Effector memory CD8-positive, alpha-beta T cell (primary cell): Measurements from ENCODE around the gene TMEM143.

Source experiments
- ATAC-seq: fragments of 150-1000 bp; cut with Tn5 transposase; replicated peaks from 2 replicates; pipeline ENCODE4 v1.10.0; 2021; ENCODE audit warnings: mild to moderate bottlenecking, moderate library complexity
- DNase-seq, 3 experiments: peaks; one replicate each; pipeline ENCODE4 v3.0.0; 2021
- H3K27ac Mint-ChIP-seq, 2 donors: one replicate each; pipeline ENCODE4 v1.8.0; 2022; ENCODE audit warnings: mild to moderate bottlenecking in 2 of 2, mixed read lengths in 2 of 2, moderate library complexity in 2 of 2
- H3K27me3 Mint-ChIP-seq, 2 donors: one replicate each; pipeline ENCODE4 v1.8.0; 2022; ENCODE audit warnings: mixed read lengths in 2 of 2
- H3K36me3 Mint-ChIP-seq: one replicate; pipeline ENCODE4 v1.8.0; 2022; ENCODE audit warnings: mild to moderate bottlenecking, moderate library complexity, mixed read lengths; ENCODE audit not compliant: insufficient read depth
- H3K4me1 Mint-ChIP-seq, 2 donors: one replicate each; pipeline ENCODE4 v1.8.0; 2022; ENCODE audit warnings: low read depth in 2 of 2, mixed read lengths in 2 of 2
- H3K4me3 Mint-ChIP-seq, 2 donors: one replicate each; pipeline ENCODE4 v1.8.0; 2022; ENCODE audit warnings: mild to moderate bottlenecking in 2 of 2, mixed read lengths in 2 of 2, moderate library complexity in 2 of 2
- H3K9me3 Mint-ChIP-seq, 2 donors: one replicate each; pipeline ENCODE4 v1.8.0; 2022; ENCODE audit warnings: mixed read lengths in 2 of 2

Gene TMEM143

DNA sequence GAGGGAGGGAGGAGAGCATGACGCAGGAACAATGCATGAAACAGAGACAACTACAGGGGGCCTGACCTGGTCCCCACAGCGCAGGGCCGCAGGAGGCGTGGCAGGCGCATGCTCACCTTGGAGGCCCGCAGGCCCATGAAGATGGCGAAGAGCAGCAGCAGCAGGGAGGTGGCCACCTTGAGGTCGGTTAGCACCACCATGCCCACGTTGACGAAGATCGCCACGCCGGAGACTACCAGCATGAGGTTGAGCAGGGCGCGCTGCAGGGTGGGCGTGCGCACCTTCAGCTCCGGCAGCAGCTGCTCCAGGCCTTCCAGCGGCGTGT is 21.4 kb downstream of the TMEM143 start:
- no peaks in the 10 kb centered on the region for H3K9me3 Mint-ChIP-seq
- H3K27ac Mint-ChIP-seq: no peak overlapping the region
- H3K4me1 Mint-ChIP-seq: no peaks in the 10 kb centered on the region
- H3K36me3 Mint-ChIP-seq: peaks cover 3% of the 10 kb centered on the region
- no peak for ATAC-seq
- DNase-seq: no peak
- no peaks in the 10 kb centered on the region for H3K27me3 Mint-ChIP-seq
- no peak overlapping the region for H3K4me3 Mint-ChIP-seq

DNA sequence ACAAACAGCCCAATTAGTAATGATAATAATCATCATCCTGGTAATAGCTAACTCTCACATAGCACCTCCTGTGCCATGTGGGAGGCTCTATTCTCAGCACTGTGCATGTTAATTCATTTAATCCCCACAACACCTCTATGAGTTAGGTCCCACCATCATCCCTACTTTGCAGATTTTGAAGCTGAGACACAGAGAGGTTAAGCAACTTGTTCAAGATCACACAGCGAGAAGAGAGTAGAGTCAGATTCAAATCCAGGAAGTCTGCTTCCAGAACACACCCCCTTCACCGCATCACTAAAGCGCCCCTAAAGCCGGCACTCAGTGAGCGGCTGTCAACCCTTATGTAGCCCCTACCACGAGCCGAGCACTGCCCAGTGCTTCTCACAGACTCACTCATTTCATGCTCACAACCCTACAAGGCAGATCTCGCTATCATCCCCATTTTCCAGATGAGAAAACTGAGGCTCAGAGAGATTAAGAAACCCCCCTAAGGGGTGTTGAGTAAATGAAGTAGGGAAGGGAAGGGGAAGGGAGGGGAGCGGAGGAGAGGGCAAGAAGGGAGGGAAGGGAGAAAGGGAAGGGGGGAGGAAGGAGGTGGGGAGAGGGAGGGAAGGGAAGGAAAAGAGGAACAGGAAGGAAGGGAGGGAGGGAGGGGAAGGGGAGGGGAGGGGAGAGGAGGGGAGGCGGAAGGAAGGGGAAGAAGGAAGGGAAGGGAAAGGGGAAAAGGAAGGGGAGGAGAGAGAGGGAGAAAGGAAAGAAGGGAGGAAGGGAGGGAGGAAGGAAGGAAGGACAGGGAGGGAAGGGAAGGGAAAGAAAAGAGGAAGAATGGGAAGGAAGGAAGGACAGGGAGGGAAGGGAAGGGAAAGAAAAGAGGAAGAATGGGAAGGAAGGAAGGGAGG is 22.0 kb downstream of the TMEM143 start:
- H3K4me3 Mint-ChIP-seq: no peak overlapping the region
- no peaks in the 10 kb centered on the region for H3K9me3 Mint-ChIP-seq
- ATAC-seq (no peak), DNase-seq (no peak)
- H3K27ac Mint-ChIP-seq: no peak overlapping the region
- peaks cover 3% of the 10 kb centered on the region for H3K36me3 Mint-ChIP-seq
- no peaks in the 10 kb centered on the region for H3K4me1 Mint-ChIP-seq
- no peaks in the 10 kb centered on the region for H3K27me3 Mint-ChIP-seq

DNA sequence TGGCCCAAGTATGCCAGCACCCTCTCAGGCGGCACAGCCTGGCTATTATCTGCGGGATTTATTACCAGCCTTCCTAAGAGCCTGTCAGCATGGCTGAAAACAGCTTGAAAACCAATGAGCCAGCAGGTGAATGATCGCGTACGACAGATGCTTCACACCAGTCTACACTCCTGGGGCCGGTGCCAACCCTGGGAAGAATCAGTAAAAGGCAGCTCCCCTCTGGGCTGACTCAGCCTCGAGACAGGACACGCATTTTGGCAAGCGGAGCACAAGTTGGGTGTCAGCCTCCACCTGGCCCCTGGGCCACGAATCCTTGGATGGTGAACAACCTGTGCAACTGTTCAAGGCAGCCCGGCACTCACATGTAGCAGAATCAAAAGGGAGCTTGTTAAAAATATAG is 22.7 kb downstream of the TMEM143 start:
- no peaks in the 10 kb centered on the region for H3K27me3 Mint-ChIP-seq
- no peaks in the 10 kb centered on the region for H3K4me1 Mint-ChIP-seq
- DNase-seq: no peak
- no peak overlapping the region for H3K27ac Mint-ChIP-seq
- H3K9me3 Mint-ChIP-seq: no peaks in the 10 kb centered on the region
- ATAC-seq: no peak
- H3K36me3 Mint-ChIP-seq: peaks cover 3% of the 10 kb centered on the region
- no peak overlapping the region for H3K4me3 Mint-ChIP-seq

DNA sequence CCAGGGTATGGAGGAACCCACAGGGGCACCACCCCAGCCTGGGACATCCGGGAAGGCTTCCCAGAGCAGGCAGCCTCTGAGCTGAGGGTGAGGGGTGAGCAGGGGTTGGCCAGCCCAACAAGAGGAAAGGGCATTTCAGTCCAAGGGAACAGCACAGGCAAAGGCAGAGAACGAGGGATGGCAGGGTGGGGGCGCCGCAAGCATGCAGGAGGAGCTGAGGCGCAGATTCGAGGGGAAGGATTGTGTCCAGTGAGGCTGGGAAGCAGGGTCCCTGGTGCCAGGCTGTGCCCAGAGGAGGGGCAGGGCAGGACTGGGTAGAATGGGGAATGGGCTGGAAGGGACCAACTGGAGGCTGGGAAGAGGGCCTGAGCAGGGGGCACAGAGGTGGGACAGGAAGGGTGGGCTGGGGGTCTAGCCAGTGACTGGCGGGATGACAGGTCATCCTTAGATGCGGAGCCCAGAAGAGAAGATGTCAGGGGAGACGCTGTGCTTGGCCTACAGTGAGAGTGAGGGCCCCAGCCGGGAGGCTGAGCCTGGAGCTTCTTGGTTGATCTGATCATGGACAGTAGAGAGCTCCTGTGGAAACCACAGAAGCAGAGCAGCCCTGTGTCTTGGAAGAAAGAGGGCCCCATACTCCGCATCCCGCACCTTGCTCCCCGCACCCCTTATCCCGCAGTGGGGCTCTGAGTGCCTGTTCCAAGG is 24.8 kb downstream of the TMEM143 start:
- no peak overlapping the region for H3K4me3 Mint-ChIP-seq
- ATAC-seq (no peak), DNase-seq (no peak)
- peaks cover 6 to 9% of the 10 kb centered on the region in 2 donors for H3K4me1 Mint-ChIP-seq
- H3K9me3 Mint-ChIP-seq: no peaks in the 10 kb centered on the region
- H3K27me3 Mint-ChIP-seq: no peaks in the 10 kb centered on the region
- no peak overlapping the region for H3K27ac Mint-ChIP-seq
- peaks cover 10% of the 10 kb centered on the region for H3K36me3 Mint-ChIP-seq

DNA sequence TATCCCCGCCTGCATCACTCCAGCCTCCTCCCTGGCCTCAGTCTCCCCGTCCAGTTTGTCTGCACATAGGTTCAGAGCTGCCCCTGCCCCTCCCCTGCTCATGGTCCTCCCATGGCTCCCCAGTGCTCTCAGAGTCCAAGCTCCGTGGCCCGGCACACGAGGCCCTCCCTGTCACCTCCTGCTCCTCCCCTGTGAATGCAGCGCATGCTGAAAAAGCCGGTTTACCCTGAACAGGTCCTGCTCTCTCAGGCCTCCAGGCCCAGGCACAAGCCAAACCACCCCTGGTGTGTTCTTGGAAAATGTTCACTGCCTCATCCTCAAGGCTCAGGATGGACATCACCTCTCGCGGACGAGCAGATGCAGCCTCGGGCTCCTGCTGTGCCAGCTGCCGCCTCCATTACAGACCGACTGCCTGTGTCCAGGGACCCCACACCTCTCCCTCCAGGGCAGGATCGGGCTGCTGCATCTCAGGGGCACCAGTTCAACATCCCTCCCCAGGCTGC is 25.4 kb downstream of the TMEM143 start:
- ATAC-seq (no peak), DNase-seq (no peak)
- H3K27me3 Mint-ChIP-seq: no peaks in the 10 kb centered on the region
- peaks cover 9 to 15% of the 10 kb centered on the region in 2 donors for H3K4me1 Mint-ChIP-seq
- H3K9me3 Mint-ChIP-seq: no peaks in the 10 kb centered on the region
- H3K27ac Mint-ChIP-seq: no peak overlapping the region
- peaks cover 15% of the 10 kb centered on the region for H3K36me3 Mint-ChIP-seq
- H3K4me3 Mint-ChIP-seq: no peak overlapping the region

DNA sequence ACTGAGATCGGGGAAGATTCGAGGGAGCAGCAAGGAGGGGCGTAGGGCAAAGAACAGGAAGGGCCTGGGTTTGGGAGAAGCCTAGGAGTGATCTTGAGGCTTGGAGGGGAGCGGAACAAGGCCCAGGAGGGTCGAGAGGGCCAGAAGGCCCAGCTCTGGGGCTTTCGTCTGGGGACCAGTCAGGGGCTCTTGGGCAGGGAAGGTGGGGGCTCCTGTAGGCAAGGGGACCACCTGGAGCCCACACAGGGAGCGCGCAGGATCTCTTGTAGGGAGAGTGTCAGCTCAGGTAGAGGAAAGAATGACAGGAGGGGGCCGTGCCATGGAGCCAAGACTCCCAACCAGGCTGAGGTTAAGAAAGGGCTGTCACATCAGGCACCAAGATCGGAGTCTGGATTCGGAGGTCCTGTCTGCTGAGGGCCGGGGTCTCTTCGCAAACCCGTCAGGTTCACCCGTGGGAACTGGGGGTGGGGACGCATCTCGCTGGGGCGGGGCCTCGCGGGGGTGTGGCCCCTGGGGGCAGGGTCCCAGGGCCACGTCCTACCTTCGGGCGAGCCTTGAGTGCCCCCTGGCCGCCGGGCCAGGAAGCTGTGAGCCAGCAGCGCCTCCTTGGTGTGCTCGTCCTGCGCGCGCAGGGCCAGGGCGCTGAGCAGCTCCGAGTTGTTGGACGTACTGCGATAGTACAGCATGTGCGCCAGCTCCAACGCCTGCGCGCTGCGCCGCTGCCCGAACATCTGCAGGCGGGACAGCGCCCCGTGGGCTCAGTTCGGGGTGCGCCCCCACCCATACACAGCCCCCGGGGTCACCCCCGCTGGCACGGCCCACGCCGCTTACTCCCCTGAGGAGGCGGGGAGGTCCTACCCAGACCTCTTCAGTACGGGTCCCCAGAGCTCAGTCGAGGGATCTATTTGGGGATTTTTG is 30.0 kb downstream of the TMEM143 start:
- Mint-ChIP-seq H3K27me3 (no peaks in the 10 kb centered on the region), H3K4me3 (peak overlapping the region; percentile 100), H3K36me3 (peaks cover 53% of the 10 kb centered on the region), H3K4me1 (peaks cover 46 to 52% of the 10 kb centered on the region in 2 donors), H3K9me3 (no peaks in the 10 kb centered on the region), H3K27ac (peak overlapping the region; percentile 95 to 96)
- ATAC-seq (peak; percentile 65), DNase-seq (peak; percentile 90 to 93 (median 91))

DNA sequence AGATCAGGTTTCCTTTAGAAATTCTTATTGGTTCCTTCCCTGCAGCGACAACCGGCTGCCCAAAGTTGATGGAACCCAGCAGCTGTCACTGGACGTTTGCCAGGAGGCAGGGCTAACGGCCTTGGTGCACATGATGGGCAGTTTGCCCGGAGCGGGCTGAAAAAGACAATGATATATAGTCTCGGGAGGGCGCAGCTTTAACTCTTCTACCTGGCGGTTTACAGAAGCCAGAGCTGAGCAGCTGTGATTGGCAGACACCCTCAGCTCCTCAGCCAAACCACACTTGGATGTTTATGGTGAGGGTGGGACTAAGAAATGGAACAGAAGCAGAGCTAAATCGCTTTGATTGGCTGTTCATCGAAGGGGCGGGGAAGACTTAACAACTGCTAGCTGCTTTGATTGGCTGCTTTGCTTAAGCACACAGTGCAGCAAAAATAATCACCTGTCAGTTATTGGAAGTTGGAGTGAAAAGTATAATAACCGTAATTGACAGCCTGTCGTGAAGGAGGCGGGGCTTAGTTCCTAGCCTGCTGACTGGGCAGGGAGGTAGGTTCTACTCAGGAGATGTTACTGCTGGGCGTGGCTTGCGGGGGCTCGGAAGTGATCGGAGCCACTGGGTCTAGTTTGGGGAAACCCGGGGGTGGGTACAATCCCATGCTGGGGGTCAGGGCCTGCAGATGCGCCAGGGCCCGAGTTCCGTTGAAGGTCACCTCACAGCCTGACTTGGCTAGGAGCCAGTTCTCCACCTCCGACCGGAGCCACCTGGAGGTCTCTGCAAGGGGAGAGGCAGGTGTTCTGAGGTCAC is 30.9 kb downstream of the TMEM143 start:
- ATAC-seq: peak; percentile 70
- Mint-ChIP-seq H3K27me3 (no peaks in the 10 kb centered on the region), H3K9me3 (no peaks in the 10 kb centered on the region), H3K4me3 (peak overlapping the region; percentile 100), H3K27ac (peak overlapping the region; percentile 95 to 96), H3K36me3 (peaks cover 61% of the 10 kb centered on the region), H3K4me1 (peaks cover 49 to 56% of the 10 kb centered on the region in 2 donors)
- DNase-seq: peak; percentile 91 to 96 (median 93)

DNA sequence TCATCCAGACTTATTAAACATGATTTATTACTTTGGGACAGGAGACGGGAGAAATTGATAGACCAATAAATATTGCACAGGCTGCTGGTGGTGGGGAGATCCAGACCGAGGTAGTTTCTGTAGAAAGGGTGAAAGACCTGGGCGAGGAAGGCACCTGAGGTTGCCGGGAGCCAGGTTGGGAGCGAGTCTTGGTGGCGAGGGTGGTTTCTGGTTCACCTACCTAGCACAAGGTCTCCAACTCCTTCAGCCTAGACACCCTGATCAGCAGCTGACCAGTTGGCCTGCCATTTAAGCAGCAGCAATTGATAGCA is 31.4 kb downstream of the TMEM143 start:
- H3K9me3 Mint-ChIP-seq: no peaks in the 10 kb centered on the region
- no peaks in the 10 kb centered on the region for H3K27me3 Mint-ChIP-seq
- ATAC-seq (no peak), DNase-seq (no peak)
- H3K4me1 Mint-ChIP-seq: peaks cover 53 to 56% of the 10 kb centered on the region in 2 donors
- peaks cover 66% of the 10 kb centered on the region for H3K36me3 Mint-ChIP-seq
- H3K4me3 Mint-ChIP-seq: peak overlapping the region; percentile 100
- H3K27ac Mint-ChIP-seq: peak overlapping the region; percentile 95 to 96

DNA sequence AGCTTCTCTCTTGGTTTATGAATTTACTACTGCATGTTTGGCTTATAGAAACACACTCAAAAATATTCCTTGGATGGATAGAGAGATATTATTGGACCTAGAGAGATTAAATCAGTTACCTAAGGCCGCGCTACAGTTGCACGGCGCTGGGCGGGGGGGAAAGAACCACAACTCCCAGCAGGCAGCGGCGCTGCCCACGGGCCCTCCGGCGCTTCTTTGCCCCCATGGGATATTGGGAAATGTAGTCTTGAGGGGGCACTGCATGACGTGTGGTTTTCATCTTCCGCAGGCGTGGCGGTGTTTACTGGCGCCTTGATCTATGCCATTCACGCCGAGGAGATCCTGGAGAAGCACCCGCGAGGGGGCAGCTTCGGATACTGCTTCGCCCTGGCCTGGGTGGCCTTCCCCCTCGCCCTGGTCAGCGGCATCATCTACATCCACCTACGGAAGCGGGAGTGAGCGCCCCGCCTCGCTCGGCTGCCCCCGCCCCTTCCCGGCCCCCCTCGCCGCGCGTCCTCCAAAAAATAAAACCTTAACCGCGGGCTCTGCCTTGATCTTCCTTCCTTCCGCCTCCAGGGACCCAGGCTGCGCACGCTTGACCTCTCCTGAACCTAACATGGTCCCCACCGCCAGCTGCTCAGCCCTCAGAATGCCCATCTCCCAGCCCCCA is 33.6 kb downstream of the TMEM143 start:
- Mint-ChIP-seq H3K27me3 (no peaks in the 10 kb centered on the region), H3K27ac (peak overlapping the region; percentile 89 to 99), H3K4me1 (peaks cover 69% of the 10 kb centered on the region in 2 donors), H3K4me3 (peak overlapping the region; percentile 81 to 86), H3K9me3 (no peaks in the 10 kb centered on the region), H3K36me3 (peaks cover 87% of the 10 kb centered on the region)
- ATAC-seq (peak; percentile 44), DNase-seq (peak; percentile 79 to 81 (median 80))

DNA sequence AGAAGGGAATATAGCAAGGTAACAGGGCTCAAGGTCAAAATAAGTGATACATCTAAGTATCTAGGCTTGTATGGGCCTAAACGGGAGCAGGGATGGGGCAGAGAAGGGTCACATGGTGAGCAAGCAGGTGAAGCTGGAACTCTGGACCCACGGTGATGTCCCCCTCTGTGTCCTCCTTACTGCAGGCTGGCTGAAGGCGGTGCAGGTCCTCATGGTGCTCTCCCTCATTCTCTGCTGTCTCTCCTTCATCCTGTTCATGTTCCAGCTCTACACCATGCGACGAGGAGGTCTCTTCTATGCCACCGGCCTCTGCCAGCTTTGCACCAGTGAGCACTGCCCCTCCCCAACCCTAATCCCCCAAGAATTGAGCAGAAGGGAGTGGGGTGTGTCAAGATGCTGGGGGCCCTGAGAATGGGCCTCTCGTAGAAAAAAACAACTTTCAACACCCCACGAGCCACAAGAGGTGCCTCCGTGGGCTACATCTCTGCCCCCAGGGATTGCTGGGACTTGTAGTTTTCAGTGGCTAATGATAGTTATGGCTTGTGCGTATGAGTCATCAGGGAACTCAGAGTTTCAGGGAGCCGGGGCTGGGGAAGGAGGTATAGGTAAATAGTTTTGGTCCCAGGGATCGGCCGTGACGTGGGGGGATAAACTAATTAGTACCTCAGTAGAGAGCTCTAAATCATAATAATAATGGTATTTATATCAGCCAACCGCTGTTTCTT is 34.4 kb downstream of the TMEM143 start:
- ATAC-seq: no peak
- Mint-ChIP-seq H3K4me3 (peak overlapping the region; percentile 81 to 86), H3K4me1 (peaks cover 67 to 68% of the 10 kb centered on the region in 2 donors), H3K27ac (peak overlapping the region; percentile 89 to 99), H3K36me3 (peaks cover 83% of the 10 kb centered on the region), H3K9me3 (no peaks in the 10 kb centered on the region), H3K27me3 (no peaks in the 10 kb centered on the region)
- DNase-seq: peak; percentile 26 to 38 (median 37)

DNA sequence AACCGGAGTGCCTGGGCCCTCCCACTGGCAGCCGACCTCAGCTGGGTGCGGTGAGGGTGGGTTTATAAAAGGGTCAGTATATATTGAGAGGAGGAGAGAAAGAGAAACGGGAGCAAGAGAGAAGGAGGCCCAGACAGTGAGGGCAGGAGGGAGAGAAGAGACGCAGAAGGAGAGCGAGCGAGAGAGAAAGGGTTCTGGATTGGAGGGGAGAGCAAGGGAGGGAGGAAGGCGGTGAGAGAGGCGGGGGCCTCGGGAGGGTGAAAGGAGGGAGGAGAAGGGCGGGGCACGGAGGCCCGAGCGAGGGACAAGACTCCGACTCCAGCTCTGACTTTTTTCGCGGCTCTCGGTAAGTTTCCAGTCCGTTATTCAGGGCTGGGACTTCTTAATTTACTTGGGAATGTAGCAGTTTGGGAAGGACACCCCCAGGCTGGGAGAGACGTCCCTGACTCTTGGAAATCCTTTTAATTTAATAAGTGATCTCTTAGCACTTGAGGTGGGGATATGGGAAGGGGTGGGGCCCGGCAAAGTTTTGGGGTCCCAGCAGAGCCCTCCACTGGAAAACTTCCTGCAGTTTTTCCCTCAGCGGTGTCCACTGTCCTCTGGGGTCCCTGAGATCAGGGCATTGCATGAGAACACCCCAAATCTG is 38.4 kb downstream of the TMEM143 start, which contains the start of gene EMP3:
Gene EMP3, plus strand, starts transcription at position 288 of the 646 bp plus-strand sequence. CDS start 1,293 bp downstream, outside the sequence.
- Mint-ChIP-seq H3K4me3 (peak within 1 kb of the TSS; percentile 81 to 86), H3K27ac (peak within 1 kb of the TSS; percentile 97 to 99), H3K36me3 (peaks cover 76% of the 10 kb centered on the region), H3K4me1 (peaks cover 73 to 75% of the 10 kb centered on the region in 2 donors), H3K9me3 (no peaks in the 10 kb centered on the region), H3K27me3 (no peaks in the 10 kb centered on the region)
- ATAC-seq (peak; percentile 33), DNase-seq (peak; percentile 74 to 79 (median 75))
